ENCODE data around the gene ZNRF1.

Gene ZNRF1

DNA sequence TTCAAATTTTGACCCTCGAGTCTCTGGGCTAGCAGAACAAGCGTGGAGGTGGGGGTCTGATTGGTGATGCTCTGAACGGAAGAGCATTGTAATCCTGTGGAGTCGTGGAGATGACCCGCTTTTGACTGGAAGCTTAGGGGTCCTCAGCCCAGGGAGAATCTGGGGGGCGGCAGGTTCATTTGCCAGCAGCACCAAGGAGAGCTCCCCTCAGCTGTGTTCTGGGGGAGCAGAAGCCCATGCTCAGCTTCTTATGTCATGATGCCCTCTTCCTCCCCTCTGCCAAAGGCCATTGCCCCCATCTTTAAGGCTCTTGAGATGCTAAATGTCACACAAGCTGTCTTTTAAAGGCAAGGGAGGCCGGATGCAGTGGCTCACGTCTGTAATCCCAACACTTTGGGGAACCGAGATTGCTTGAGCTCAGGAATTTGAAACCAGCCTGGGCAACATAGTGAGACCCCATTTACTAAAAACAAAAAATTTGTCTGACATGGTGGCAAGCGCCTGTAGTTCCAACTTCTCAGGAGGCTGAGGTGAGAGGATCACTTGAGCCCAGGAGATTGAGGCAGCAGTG is 98.5 kb downstream of the ZNRF1 start:
- no peak for DNase-seq (ENCODE audit: low read depth, low spot score)

DNA sequence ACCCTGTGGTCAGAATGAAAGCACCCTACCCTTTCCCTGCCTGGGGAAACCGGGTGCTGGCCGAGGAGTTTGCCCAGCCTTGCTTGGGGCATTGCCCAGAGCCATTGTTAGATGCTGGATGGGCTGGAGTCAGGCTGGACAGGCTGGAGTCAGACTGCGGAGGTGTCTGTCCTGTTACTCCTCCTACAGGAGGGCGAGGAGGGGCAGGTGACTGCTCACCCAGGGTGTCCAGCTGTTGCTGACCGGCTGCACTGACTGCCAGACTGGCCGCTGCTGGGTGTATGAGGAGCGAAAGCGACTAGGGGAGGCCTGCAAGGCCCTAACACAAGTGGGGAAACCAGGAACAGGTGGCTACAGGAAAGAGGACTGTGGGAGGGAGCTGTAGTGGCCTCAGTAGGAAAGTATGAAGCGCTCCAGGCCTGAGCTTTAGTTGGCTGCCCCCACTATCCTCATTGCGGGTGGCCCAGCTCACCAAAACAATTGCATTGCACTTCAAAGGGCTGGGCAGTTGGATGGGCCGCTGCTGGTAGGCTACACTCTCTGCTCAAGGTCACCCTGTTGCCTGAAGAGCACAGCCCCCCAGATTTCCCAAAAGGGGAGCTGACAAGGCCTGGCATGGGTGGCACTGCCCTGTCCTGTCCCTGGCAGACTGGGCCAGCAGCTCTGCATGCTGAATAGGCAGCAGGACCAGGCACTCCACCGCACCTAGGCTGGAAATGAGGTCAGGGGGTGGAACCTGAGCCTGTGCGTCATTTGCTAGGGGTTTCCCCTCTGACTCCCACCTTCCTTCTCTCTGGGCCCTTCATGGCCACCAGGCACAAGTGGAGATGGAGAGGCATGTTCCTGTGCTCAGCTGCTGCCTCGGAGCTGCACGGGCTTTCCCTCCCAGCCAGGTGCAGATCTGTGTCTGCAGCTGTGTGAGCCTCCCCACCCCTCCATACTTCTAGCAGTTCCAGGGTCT is 99.4 kb downstream of the ZNRF1 start:
- no peak for DNase-seq (ENCODE audit: low read depth, low spot score)

DNA sequence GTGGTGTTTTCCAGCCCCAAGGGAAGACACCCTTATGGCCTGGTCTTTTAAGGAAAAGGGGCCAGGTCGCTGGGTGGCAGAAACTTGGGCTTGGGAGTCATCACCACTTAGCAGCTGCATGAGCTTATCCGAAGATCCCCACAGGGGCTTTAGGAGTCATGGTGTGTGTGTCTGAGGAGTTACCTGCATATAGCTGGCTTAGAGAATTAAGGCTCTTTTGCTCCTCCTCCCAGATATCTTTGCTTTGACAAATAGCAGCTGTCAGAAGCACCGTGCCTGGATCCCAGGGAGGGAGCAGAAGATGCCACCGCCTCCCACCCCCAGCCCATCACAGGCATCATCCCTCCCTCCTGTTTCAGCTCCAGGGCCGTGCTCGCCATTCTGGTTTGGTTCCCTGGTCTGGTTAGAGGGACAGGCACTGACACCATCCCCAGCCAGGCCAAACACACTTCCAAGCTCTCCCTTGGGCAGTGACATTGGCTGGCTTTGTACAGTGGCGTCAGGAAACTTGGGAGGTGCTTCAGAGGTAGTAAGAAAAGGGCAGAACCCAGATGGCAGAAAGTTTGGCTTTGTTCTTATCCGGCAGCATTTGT is 100.3 kb downstream of the ZNRF1 start:
- DNase-seq (ENCODE audit: low read depth, low spot score), result no peak

DNA sequence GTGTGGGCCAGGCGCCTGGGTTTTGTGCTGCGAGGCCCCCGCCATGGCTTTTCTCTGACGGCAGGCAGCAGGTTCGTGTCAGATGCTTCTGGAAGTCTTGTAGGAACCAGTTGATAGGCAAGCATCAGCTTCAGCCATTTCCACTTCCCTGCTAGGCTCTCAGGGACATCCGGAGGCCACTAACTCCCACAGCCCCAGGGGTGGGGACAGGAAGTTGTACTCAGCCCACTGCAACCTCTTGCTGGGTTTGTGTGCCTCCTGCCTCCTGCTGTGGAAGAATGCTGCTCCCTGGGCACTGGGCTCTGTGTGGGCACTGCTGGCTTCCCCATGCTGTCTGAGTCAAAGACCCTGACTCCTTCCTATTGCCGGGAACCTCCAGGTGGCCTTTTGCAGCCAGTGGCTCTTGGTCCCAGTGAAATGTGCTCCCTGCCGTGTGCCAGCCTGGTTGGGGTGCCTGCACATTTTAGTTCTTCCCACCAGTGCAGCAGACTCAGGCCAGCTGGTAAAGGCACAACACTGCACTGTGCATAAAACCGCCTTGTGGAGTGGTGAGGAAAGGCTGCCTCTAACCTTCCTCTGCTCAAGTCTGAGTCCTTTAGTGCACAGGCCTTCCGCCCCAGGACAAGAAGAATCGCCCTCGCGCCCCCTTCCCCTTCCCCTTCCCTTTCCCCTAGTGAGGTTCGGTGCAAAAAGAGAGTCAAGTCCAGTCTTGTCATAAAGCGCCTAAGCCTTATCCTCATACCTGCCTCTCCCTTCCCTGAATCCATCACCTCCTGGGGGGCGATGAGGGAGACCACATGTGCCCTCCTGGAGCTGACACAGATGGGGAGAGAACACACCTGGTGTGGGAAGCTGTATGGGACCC is 101.1 kb downstream of the ZNRF1 start:
- DNase-seq (ENCODE audit: low read depth, low spot score), result no peak

DNA sequence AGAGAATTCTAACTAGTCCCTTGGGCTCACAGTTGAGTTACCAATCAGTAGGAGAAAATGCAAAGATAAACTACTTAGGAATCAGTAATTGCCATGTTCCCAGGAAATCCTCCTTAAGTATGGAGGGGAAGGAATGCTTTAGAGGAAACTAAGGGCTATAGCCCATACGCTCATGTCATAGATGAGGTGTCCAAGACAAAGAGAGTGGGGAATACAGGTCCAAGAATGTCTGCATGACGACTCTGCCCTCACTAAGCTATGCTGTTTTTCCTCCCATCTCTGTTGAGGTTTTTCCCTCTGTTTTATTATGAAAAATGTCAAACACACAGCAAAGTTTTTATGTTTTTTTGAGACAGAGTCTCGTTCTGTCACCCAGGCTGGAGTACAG is 101.8 kb downstream of the ZNRF1 start:
- DNase-seq (ENCODE audit: low read depth, low spot score), result no peak

DNA sequence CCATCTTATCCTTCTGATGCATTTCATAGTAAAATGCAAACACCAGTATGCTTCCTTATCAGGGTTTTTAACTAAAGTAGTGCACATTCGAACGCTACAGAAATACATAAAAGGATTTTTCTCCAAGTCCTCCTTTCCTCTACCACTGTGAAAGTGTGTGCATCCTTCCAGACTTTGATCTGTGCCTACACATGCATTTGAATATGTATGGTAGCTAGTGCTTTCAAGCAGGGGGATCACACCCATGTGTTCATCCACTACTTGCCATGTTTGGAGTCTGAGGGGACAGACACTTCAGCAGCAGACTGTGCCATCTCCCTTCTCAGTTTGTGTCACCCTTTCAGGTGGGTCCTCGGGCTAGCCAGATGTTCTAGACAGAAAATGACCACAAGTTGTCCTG is 102.8 kb downstream of the ZNRF1 start:
- no peak for DNase-seq (ENCODE audit: low read depth, low spot score)

DNA sequence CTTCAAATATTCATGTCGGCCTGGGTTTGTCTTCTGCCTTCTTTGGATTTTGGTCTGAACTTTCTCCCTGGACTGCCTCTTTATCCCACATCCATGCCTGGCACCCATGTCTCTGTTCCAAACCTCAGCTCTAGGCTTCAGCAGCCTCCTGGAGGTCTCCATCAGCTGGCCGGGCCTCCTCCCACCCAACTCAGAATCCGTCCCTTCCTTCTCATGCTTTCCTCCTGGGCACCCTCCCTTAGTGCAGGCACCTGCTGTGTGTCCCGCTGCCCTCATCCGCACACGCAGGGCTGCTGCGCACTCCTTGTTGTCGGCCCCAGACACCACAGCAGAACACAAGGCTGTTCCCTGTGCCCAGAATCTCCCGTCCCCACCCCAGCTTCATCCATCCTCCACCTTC is 103.8 kb downstream of the ZNRF1 start:
- no peak for DNase-seq (ENCODE audit: low read depth, low spot score)

DNA sequence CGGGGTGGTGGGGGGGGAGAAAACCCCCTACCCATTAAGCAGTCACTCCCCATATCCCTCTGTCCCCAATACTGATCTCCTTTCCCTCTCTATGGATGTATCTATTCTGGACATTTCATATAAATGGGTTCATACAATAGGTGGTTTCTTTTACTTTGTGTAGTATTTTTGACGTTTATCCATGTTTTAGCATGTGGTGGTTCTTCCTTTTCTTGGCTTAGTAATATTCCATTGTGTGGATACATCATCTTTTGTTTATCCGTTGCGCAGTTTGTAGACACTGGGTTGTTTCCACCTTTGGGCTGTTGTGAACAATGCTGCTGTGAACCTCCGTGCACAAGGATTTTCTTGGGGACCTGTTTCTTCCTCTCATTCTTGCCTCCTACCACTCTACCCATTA is 105.2 kb downstream of the ZNRF1 start:
- DNase-seq (ENCODE audit: low read depth, low spot score), result no peak

DNA sequence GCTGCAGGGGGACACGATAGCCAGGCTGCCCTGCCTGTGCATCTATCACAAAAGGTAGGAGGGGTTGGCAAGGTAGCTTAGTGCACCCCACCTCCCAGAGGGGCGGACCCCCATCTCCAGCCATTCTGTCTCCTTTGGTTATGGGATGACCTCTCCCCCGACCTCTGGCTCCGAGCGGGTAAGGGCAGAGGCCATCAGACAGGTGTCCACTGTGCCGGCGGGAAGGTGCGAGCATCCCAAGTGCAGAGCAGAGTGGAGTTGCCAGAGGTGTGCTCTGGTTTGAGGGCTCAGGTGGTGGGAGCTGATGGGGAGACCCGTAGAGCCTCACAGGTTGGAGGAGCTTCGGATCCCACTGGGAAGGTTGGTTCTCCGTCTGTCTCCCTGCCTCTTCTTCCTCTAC is 106.0 kb downstream of the ZNRF1 start:
- DNase-seq (ENCODE audit: low read depth, low spot score), result no peak

DNA sequence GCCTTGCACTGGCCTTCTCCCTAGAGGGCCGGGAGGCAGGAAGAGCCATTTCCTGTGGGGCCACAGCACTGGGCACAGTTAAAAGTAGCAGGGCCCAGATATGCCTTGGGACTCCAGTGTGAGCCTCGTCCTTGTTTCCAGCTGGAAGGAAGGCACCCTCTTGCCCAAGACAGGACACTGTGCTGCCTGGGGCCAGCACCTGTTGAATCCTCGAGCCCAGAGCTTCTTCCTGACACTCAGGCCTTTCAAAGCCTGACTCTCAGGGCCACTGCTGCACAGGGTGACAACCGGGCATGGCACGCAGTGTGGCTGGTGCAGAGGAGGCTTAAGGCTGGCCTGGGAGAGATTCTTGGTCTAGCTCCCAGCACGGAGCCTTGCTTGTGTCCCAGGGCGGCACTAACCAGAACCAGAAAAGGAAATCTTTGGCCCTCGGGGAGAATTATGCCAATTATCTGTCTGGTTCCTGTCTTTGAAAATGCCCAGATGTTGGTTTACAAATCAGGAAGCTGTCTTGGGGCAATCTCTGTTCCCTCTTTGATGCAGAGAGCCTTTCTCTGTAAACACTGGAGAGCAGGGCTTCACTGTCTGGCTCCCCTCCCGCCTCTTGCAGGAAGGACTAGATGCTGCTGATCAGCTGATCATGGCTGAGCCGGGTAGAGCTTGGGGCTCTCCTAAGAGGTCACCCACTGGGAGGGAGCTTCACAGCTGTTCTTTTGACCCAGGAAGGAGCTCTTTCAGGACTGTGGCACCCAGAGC is 106.7 kb downstream of the ZNRF1 start:
- DNase-seq (ENCODE audit: low read depth, low spot score), result no peak

DNA sequence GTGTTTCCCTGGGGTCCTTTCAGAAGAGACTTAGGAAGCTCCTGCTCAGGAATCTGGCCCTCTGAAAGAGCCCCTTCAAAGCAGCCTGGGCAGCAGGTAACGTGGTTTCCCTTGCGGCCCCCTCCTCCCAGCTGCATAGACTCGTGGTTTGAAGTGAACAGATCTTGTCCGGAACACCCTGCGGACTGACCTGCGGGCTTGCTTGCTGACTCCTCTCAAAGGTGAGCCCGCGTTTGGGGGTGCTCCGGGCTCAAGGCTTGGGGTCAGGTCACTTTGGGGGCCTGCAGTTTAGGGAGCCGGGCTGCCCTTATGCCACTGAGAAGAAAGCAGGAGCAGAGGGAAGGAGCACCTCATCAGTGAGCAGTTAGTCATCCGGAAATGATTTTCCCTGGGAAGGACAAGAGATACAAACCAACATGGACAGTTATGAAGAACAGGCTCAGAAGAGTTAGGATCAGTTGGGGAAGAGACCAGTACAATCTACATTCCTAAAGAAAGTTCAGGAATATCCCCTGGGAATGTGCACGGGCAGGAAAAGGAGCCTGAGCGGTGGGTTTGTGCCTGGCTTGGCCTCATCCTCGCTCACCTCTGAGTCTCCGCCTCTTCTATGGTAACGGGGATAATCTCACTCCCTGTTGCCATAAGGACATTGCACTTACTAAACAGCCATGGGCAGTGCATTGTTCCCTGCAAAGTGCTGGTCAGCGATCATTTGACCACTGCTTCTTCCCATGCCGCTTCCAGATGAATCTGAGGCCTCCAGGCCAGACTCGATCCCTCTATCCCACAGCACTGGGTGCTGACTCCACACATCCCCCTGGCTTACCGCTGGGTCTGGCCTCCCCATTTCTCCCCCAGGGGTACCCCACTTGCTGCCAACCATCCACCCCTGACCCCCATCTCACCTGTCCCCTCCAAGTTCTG is 107.8 kb downstream of the ZNRF1 start:
- no peak for DNase-seq (ENCODE audit: low read depth, low spot score)

DNA sequence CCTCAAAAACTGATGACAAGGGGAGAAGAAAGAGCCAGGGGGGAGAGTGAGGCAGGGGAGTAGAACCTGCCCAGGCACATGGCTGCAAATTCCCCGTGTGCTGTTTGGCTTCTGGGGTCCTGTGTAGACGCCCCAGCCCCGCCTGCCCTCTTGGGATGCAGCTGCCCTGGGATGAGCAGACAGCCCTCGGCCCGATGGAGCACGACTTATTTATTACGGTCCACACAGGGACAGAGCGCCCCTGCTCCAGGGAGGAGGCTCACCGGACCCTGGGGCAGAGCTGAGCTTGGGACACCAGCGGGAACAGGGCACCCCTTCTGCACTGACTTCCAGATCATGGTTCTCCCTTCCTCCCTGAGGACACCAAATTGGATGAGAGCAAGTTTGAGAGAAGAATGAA is 108.7 kb downstream of the ZNRF1 start:
- DNase-seq (ENCODE audit: low read depth, low spot score), result no peak

DNA sequence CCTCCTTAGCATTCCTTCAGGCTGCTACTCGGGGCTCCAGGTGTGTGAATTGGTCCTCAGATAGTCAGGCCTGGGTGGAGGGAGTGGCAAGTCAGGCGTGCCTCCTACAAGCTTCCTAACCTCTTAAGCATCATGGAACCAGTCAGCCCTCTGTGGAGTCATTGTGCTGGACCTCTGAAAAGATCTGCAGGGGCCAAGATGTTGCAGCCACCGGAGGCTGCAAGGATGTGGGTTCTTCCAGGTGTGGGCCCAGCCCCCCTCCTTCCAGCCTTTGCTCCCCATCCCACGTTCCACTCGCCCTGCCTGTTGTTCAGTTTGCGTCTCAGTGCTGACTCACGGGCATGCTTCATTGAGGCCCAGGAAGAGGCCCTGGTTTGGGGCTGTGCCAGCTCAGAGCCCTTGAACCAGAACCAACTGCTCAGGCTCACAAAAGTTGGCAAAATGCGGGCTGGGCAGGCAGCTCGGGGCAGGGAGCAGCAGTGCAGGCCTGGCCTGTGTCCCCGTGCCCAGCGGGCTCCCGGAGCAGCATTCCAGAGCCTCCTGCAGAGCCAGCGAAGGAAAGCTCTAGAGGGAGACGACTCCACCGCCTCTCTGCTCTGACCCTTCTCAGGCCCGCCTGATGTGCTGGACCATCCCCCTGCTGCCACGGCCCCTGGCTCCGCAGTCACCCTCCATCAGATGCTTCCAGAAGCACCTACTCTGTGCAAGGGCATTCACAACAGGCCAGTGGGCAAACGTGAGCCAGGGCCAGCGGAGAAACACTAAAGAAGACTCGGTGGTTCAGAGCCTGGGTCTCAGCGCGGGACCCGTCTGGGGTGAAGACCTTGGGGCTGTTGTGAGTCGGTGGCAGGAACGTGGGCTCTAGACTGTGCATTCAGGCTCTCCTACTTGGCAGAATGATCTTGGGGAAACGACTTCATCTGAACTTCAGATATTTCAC is 110.2 kb downstream of the ZNRF1 start:
- peak; percentile 97 for DNase-seq (ENCODE audit: low read depth, low spot score)

DNA sequence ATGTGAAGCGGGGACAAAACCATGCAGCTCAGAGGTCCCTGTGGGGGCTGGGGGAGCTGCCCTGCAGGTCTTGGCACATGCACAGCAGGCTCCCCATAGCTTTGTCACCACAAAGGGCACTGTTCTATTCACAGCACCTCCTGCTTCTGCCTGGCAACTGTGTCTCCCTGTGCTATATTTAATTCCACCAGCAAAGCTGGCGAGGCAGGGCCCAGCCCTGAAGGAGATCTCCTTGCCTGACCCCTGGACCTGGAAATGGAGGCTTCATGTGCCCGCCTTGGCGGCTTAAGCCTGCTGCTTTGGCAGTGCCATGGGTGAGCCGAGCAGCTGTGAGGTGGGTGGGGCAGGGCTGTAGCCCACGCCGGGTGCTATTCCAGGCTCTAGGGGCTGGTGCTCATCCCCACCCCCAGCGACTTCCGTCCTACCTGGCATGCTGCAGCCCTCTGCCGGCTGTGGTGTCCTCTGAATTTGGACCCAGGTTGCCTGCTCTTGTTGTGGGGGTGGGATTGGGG is 111.0 kb downstream of the ZNRF1 start:
- peak; percentile 32 for DNase-seq (ENCODE audit: low read depth, low spot score)

DNA sequence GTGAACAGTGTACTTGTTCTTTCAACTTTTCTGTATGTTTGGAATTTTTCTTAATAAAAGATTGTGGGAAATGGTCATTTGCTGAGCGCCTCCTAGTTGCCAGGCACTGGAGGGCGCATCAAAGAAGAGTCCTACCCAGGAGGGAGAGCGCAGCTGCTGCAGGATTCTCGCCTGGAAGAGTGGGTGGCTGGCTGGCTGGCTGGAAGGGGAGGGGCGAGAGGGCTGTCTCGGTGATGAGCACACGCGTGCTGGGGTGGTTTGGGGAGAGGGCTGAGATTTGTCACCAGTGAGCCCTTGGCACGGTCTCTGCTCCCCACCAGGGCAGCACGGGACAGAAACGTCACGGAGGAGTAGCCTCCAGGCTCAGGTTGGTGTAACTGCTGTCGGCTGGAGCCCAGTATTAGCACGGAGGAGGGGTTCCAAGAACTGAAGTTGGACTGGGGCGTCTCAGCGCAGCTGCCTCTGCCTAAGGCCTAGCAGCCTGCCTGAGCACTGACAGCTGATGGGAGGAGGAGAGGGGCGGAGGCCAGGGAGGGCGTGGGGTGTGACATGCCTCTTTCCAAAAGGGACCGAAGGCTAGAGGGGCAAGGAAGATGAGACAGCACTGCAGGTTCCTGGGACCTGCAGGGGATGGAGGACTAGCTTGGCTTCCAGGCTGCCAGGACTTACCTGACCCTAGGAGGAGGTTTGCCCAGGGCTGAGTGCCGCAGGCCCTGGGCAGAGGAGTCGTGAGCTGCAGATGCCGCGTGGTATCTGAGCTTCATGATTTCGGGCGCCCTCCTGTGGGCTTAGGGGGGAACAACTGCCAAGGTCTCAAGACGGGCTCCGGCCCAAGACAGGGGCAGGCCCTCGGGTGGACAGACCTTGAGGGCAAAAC is 112.1 kb downstream of the ZNRF1 start:
- DNase-seq (ENCODE audit: low read depth, low spot score), result peak; percentile 95

DNA sequence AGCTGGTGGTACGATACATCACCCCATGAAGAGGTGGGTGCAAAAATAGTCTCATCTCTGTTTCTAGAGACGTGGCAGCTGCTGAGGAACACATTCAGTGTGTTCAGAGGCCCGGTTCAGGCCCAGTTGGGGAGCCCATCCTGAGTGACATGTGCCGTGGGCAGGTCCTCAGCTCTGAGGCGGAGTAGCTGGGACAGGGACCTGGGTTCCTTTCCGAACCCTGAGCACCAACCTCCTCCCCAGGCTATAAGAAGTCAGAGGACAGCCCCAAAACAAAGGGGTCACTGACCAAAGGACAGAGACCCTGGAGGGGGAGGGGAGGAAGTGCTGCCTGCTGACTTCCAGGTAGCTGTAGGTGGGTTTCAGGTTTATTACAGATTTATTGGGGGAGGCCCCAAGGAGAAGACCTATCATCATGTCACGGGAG is 112.7 kb downstream of the ZNRF1 start:
- no peak for DNase-seq (ENCODE audit: low read depth, low spot score)

DNA sequence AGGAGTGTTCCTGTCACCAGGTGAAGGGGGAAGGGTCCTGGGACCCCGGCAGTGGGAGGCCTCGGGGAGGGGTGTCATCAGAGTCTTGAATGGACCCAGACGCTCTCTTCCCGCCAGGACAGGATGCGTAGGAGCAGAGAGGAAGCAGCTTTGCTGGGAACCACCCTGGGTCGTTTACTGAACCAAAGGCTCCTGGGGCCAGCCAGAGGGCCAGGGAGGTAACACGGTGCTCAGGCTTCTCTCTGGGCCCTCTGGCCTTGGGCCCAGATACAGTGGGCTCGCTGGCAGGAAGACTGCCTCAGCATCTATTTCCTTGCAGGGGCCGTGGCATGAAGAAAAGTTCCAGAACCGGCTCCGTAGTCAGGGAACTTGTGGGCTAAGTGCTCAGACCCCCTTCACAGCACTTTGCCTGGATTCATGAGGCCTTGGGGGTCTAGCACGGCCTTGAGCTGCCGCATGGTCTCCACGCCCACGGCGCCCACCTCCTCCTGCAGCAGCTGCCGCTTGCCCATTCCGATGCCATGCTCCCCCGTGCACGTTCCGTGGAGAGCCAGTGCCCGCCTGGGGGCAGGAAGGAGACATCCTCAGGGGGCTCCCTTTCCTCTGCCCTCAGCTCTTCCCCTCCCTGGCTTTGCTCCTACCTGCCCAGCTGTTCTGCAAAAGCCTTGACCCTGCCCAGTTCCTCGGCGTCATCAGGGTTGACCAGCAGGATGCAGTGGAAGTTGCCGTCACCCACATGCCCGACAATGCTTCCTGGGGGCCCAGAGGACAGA is 113.3 kb downstream of the ZNRF1 start:
- no peak for DNase-seq (ENCODE audit: low read depth, low spot score)

Measured in astrocyte of the hippocampus (primary cell).